ENCODE results near the gene THOC7.

The THOC7 gene

GRCh38 chr3:63807961-63808565 lies 55.5 kb downstream of the THOC7 start:
- DNase-seq (ENCODE audit: low read depth): no peak
- no peak overlapping the region for H3K4me3 ChIP-seq (ENCODE audit: low read depth, low read length)
- no peak for TF ChIP-seq CTCF (IDR thresholded peaks at IDR 0.05; ENCODE audit: low read depth, low read length, missing control alignments)

- no peak for TF ChIP-seq CTCF (IDR thresholded peaks at IDR 0.05; ENCODE audit: low read depth, low read length, missing control alignments)
- no peak overlapping the region for H3K4me3 ChIP-seq (ENCODE audit: low read depth, low read length)
Measured at GRCh38 chr3:63803911-63804310, 59.7 kb downstream of the THOC7 start.

GRCh38 chr3:63800097-63800496 lies 63.5 kb downstream of the THOC7 start:
- no peak for TF ChIP-seq CTCF (IDR thresholded peaks at IDR 0.05; ENCODE audit: low read depth, low read length, missing control alignments)
- H3K4me3 ChIP-seq (ENCODE audit: low read depth, low read length): no peak overlapping the region
- no peak for DNase-seq (ENCODE audit: low read depth)

More at GRCh38 chr3:63803911-63804310, 59.7 kb downstream of the THOC7 start:
- no peak for DNase-seq (ENCODE audit: low read depth)

- H3K4me3 ChIP-seq (ENCODE audit: low read depth, low read length): no peak overlapping the region
- no peak for TF ChIP-seq CTCF (IDR thresholded peaks at IDR 0.05; ENCODE audit: low read depth, low read length, missing control alignments)
- DNase-seq (ENCODE audit: low read depth): no peak
Measured at GRCh38 chr3:63798949-63799348, 64.7 kb downstream of the THOC7 start.

- no peak overlapping the region for H3K4me3 ChIP-seq (ENCODE audit: low read depth, low read length)
- TF ChIP-seq CTCF (IDR thresholded peaks at IDR 0.05; ENCODE audit: low read depth, low read length, missing control alignments): no peak
- no peak for DNase-seq (ENCODE audit: low read depth)
Measured at GRCh38 chr3:63798544-63798943, 65.1 kb downstream of the THOC7 start.

GRCh38 chr3:63795438-63795837 lies 68.2 kb downstream of the THOC7 start:
- no peak overlapping the region for H3K4me3 ChIP-seq (ENCODE audit: low read depth, low read length)
- TF ChIP-seq CTCF (IDR thresholded peaks at IDR 0.05; ENCODE audit: low read depth, low read length, missing control alignments): no peak
- DNase-seq (ENCODE audit: low read depth): no peak

GRCh38 chr3:63791974-63792373 lies 71.6 kb downstream of the THOC7 start:
- DNase-seq (ENCODE audit: low read depth): no peak
- TF ChIP-seq CTCF (IDR thresholded peaks at IDR 0.05; ENCODE audit: low read depth, low read length, missing control alignments): no peak
- no peak overlapping the region for H3K4me3 ChIP-seq (ENCODE audit: low read depth, low read length)

Data from GM12864 (cell line).